ENCODE results near the gene SCO1. TPM values are rescaled to one million over a fixed set of nuclear protein-coding genes. Genes with fewer than 3 reads are reported as not detected.

The SCO1 gene
- polyA plus RNA-seq, 3 donors, result 38.7 to 40.0 (median 39.5) TPM

DNA sequence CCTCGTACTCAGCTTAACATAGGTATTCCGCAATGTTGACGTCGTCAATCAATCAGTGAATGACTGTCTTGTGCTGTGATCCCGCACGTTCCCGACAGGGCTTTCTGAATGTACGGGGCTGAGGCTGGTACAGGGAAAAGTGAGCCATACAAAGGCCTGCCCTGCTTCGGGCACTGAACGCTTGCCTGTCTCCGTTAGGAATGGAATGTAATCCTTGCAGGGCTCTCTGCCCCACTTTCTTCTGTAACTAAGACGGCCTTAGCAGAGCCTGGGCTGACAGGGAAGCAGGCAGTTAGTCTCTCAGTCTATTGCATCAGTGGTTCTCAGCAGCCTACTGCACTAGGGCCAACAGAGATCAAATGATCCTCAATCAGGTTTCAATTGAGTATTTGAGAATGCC is 24.0 kb downstream of the SCO1 start:
- no peak for DNase-seq (ENCODE audit: extremely low read depth in 1 of 11, low read depth in 9 of 11, low spot score in 4 of 11)

- DNase-seq (ENCODE audit: extremely low read depth in 1 of 11, low read depth in 9 of 11, low spot score in 4 of 11), result no peak
Measured at GRCh38 chr17:10668775-10669174, 28.6 kb downstream of the SCO1 start.

GRCh38 chr17:10666906-10667305 is 30.4 kb downstream of the SCO1 start:
- no peak for DNase-seq (ENCODE audit: extremely low read depth in 1 of 11, low read depth in 9 of 11, low spot score in 4 of 11)

- no peak for DNase-seq (ENCODE audit: extremely low read depth in 1 of 11, low read depth in 9 of 11, low spot score in 4 of 11)
Measured at GRCh38 chr17:10664571-10664970, 32.8 kb downstream of the SCO1 start.

- DNase-seq (ENCODE audit: extremely low read depth in 1 of 11, low read depth in 9 of 11, low spot score in 4 of 11), result no peak
Measured at GRCh38 chr17:10663231-10663630, 34.1 kb downstream of the SCO1 start.

DNA sequence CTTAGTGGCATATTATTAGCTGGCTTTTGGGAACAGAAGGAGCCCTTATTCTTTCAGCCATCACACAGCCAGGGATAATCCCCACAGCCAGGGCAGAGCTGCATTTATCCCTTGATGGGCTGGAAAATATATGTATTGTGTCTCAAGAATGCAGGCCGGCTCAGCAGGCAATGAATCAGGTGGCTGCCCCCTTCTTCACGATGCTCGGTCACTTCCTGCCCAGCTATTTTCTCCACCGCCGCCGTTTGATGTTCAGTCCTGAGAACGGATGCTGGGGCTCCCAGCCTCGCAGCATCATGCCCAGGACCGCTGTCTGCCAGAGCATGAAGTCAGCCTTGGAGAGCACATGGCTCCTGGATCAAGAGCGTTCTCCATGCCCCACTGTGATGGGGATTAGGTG is 35.9 kb downstream of the SCO1 start:
- no peak for DNase-seq (ENCODE audit: extremely low read depth in 1 of 11, low read depth in 9 of 11, low spot score in 4 of 11)

DNA sequence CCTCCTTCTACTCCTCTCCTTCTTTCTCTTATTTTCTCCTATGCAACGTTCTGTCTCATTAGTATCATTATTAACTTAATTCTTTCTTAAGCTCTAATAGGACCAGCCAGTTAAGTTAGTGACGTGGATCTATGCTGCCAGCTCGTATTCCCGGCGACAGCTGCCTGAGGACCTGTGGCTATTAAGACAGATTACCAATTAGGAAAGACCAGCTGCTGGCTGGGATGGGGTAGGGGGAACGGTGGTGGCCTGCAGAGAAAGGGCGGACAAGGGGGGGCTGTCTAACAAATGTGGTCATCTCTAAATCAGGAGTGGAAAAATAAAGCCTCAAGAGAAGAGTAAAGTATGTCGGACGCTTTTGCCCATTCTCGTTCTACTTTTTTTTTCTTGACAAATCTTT is 39.5 kb downstream of the SCO1 start:
- no peak for DNase-seq (ENCODE audit: extremely low read depth in 1 of 11, low read depth in 9 of 11, low spot score in 4 of 11)

DNA sequence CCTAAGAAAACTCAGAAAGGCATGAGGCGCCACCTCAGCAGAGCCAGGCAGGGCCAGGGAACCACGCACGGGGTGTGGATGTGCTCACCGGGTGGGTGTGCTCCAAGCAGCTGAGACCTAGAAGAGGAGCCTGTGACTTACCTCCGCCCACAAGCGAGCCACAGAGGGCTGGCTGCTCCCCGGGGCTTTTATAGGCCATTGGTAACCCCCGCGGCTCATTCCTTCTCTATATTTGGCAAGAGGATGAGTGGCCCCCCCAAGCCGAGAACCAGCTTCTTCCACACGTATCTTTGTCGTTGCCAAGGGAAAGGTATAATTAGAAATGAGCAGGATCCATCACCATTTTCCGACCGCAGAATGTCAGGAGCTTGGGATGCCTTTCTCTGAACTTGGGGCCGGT is 40.2 kb downstream of the SCO1 start, which contains the start of gene MYH3:
Gene MYH3, minus strand, starts transcription at position 162 of the 400 bp plus-strand sequence. CDS start 2,245 bp downstream, outside the sequence.
- no peak for DNase-seq (ENCODE audit: extremely low read depth in 1 of 11, low read depth in 9 of 11, low spot score in 4 of 11)

DNA sequence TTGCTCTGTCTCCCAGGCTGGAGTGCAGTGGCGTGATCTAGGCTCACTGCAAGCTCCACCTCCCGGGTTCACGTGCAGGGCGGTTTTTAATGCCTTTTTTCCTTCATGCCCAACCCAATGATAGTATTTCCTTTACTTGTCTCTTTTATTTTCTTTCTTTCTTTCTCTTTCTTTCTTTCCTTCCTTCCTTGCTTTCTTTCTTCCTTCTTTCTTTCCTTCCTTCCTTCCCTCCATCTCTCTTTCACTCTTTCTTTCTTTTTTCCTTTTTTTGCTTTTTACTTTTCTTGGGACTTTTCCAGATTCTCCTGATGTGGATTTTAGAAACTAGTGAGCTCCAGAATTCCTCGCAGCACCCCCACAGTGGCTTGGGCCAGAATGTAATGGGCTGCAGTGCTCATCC is 43.3 kb downstream of the SCO1 start:
- DNase-seq (ENCODE audit: extremely low read depth in 1 of 11, low read depth in 9 of 11, low spot score in 4 of 11), result no peak

DNA sequence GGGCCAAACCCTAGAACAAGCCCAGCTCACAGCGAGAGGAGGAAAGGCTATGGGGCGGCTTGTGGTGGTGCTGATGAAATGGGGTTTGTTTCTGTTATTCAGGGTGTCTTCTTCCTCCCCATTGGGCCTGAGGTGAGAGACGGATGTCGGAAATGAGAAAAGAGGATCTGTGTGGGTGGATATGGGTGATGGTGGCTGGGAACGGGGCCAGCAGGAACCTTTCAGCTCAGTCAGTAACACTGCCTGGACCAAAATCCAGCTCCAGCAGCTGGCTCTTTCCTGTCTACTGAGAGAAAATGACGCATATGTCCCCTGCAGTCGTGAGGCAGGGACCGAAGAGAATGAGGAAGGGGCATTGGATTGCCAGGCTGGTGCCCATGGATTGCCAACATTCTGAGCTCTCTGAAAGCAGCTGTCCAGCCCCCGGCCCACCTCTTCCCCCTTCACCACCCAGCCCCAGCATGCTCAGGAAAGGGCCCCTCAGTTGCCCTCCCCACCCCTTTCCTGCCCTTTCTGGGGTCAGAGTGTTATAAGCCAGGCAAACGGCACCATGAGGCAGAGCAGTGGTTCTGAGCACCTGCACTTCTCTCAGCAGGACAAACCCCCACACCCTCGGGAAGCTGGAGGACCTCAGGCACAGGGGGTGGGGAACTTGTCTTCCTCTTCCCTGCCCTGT is 44.2 kb downstream of the SCO1 start:
- no peak for DNase-seq (ENCODE audit: extremely low read depth in 1 of 11, low read depth in 9 of 11, low spot score in 4 of 11)

DNA sequence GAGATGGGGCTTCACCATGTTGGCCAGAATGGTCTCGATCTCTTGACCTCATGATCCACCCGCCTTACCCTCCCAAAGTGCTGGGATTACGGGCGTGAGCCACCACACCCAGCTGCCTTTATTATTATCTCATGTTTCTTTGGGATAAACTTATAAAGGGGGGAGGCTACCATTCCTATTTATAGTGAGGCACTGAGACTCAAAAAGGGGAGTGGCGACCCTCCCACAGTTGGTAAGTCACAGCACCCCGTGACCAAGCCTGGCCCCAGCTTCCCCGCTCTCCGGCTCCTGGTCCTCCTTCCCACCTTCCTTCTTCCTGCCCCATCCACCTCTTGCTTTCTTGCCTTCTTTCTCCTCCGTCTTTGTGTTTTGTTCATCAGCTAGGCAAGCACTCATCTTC is 45.4 kb downstream of the SCO1 start:
- no peak for DNase-seq (ENCODE audit: extremely low read depth in 1 of 11, low read depth in 9 of 11, low spot score in 4 of 11)

GRCh38 chr17:10649602-10650001 is 47.7 kb downstream of the SCO1 start:
- DNase-seq (ENCODE audit: extremely low read depth in 1 of 11, low read depth in 9 of 11, low spot score in 4 of 11), result no peak

DNA sequence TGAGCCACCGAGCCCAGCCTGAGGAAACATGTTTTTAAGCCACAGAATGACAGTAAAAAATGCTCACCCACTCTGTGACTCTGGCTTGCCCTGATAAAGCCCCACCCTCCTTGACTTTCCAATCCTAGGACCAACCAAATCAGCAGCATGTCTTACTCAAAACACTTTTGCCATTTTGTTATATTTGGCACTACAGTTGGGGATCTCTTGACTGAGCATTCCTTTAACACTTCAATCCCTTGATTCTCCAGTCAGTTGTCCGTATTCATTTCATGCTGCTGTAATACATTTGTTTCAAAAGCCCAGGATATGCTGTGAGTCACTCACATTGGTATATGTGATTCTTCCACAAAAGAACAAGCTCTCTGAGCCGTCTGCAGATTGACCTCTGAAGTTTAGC is 48.4 kb downstream of the SCO1 start:
- no peak for DNase-seq (ENCODE audit: extremely low read depth in 1 of 11, low read depth in 9 of 11, low spot score in 4 of 11)

- no peak for DNase-seq (ENCODE audit: extremely low read depth in 1 of 11, low read depth in 9 of 11, low spot score in 4 of 11)
Measured at GRCh38 chr17:10648381-10648780, 49.0 kb downstream of the SCO1 start.

DNA sequence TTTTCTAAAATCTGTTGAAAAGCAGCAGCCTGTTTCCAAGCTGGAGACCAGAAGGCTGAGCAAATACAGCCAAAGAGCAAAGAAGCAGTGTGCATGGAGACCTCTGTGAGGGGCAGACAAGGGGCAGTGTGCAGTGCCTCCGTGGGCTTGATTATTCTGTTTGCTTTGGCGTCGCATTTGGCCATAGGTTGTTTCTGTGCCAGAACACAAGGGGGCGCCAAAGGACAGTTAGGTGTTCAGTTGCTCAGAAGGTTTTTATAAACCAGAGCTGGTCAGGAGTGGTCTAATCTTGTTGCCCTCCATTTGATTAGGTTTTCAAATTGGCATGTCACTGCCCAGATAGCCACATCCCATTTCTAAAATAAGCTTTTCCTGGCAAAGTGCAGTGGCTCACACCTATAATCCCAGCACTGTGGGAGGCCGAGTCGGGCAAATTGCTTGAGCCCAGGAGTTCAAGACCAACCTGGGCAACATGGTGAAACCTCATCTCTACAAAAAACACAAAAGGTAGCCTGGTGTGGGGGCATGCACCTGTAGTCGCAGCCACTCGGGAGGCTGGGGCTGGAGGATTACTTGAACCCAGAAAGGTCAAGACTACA is 50.8 kb downstream of the SCO1 start:
- DNase-seq (ENCODE audit: extremely low read depth in 1 of 11, low read depth in 9 of 11, low spot score in 4 of 11), result peak; percentile 47 to 76 (median 59)

DNA sequence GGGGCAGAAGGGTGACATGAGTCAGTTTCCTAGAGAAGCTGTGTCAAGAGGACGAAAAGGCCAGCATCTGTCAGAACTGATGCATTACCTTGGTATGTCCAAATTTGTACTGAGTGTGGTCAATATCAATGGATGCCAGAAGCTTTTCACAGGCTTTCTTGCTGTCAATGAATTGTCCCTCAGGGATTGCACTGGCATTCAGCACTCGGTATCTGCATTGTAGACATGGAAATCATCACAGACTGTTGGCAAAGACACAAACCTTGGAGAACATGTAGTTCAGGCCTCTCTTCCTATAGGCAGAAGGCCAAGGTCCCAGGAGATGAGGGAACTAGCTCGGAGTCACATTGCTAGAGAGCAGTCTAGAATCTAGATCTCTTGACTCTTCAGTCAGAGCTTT is 56.9 kb downstream of the SCO1 start:
- DNase-seq (ENCODE audit: extremely low read depth in 1 of 11, low read depth in 9 of 11, low spot score in 4 of 11), result no peak

- DNase-seq (ENCODE audit: extremely low read depth in 1 of 11, low read depth in 9 of 11, low spot score in 4 of 11), result no peak
Measured at GRCh38 chr17:10638151-10638550, 59.2 kb downstream of the SCO1 start.

- DNase-seq (ENCODE audit: extremely low read depth in 1 of 11, low read depth in 9 of 11, low spot score in 4 of 11), result no peak
Measured at GRCh38 chr17:10635290-10635689, 62.0 kb downstream of the SCO1 start.

DNA sequence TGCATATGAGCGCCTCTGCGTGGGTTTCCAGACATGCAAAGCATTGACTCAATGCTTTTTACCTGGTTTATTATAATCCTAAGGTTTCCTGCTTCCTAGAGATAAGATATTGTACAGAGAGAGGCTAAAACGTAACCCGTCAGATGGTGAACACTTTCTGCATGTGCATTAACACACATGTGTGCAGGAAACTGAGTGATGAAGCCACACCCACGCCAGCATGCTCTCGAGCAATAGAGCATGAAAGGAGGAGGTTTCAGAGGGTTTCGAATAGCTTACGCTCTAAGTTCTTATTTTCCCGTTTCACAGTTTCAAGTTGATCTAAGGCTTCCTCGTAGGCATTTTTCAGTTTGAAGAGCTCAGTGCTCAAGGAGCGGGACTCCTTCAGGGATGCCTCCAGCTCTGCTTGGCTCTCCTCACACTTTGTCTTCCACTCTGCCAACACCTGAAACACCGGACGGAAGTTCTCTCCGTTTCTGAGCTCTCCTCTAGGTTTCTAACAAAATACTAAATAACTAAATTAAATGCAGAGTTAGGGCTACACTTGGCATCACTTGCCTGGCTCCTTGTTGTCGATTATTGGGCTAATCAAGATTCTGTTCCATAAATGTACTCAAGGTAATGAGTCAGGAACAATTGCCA is 63.5 kb downstream of the SCO1 start:
- DNase-seq (ENCODE audit: extremely low read depth in 1 of 11, low read depth in 9 of 11, low spot score in 4 of 11), result no peak

GRCh38 chr17:10631701-10632100 is 65.6 kb downstream of the SCO1 start:
- no peak for DNase-seq (ENCODE audit: extremely low read depth in 1 of 11, low read depth in 9 of 11, low spot score in 4 of 11)

All from renal cortex interstitium (tissue), 11 donors.